Activated CD4-positive, alpha-beta memory T cell treated with anti-CD3 and anti-CD28 coated beads, Interleukin-2, amount 10 ng/mL, durations not matched to agents 7 days and 5 days (primary cell): ENCODE results near the gene SCAPER. TPM values are rescaled to one million over a fixed set of nuclear protein-coding genes. Genes with fewer than 3 reads are reported as not detected.

Experiments used
- CTCF ChIA-PET: fragments of 350-600 bp; sonication (Branson Sonifier 250); formaldehyde crosslinking; loops from one replicate; lab custom pipeline; 2021; ENCODE audit warnings: antibody characterized with exemption, inconsistent platforms; lab: Charles Lee
- POLR2A ChIA-PET: fragments of 350-600 bp; sonication (Branson Sonifier 250); formaldehyde crosslinking; loops from one replicate; lab custom pipeline; 2021; ENCODE audit warnings: antibody characterized with exemption; lab: Charles Lee
- DNase-seq: peaks from one replicate; pipeline ENCODE4 v3.0.0-alpha.2; 2020
- H3K27ac Mint-ChIP-seq: one replicate; pipeline ENCODE4 v1.8.0; 2021; ENCODE audit warnings: mild to moderate bottlenecking, mixed read lengths
- H3K27me3 Mint-ChIP-seq: one replicate; pipeline ENCODE4 v1.8.0; 2021; ENCODE audit warnings: mixed read lengths
- H3K36me3 Mint-ChIP-seq: one replicate; pipeline ENCODE4 v1.8.0; 2021; ENCODE audit warnings: low read depth, mixed read lengths
- H3K4me1 Mint-ChIP-seq: one replicate; pipeline ENCODE4 v1.8.0; 2021; ENCODE audit warnings: mixed read lengths
- H3K4me3 Mint-ChIP-seq: one replicate; pipeline ENCODE4 v1.8.0; 2021; ENCODE audit warnings: mild to moderate bottlenecking, mixed read lengths
- H3K9me3 Mint-ChIP-seq: one replicate; pipeline ENCODE4 v1.8.0; 2021; ENCODE audit warnings: mixed read lengths
- total RNA-seq, 2 experiments: library from RNA; stranded (reverse); gene quantifications; one replicate each; pipeline ENCODE4 v1.2.3, GENCODE V29; 2021

The SCAPER gene
- total RNA-seq, 2 experiments from 2014 or later: 19.2 to 21.9 TPM

- no peaks in the 10 kb centered on the region for H3K27me3 Mint-ChIP-seq
- no peak for DNase-seq
- POLR2A ChIA-PET: no interaction called here
- H3K4me3 Mint-ChIP-seq: no peak overlapping the region
- peaks cover 4% of the 10 kb centered on the region for H3K36me3 Mint-ChIP-seq
- H3K9me3 Mint-ChIP-seq: no peaks in the 10 kb centered on the region
- peaks cover 6% of the 10 kb centered on the region for H3K4me1 Mint-ChIP-seq
- H3K27ac Mint-ChIP-seq: no peak overlapping the region
- CTCF ChIA-PET: no interaction called here
Measured at GRCh38 chr15:76667943-76668715, 237.0 kb downstream of the SCAPER start.

GRCh38 chr15:76664895-76665294 lies 240.2 kb downstream of the SCAPER start:
- ChIA-PET CTCF (no interaction called here), POLR2A (no interaction called here)
- Mint-ChIP-seq H3K36me3 (peaks cover 18% of the 10 kb centered on the region), H3K4me1 (peaks cover 6% of the 10 kb centered on the region), H3K4me3 (no peak overlapping the region), H3K9me3 (peaks cover 2% of the 10 kb centered on the region), H3K27me3 (no peaks in the 10 kb centered on the region), H3K27ac (no peak overlapping the region)
- DNase-seq: no peak

- Mint-ChIP-seq H3K4me1 (peaks cover 6% of the 10 kb centered on the region), H3K27me3 (no peaks in the 10 kb centered on the region), H3K4me3 (no peak overlapping the region), H3K9me3 (peaks cover 6% of the 10 kb centered on the region), H3K27ac (no peak overlapping the region), H3K36me3 (peaks cover 23% of the 10 kb centered on the region)
- ChIA-PET POLR2A (no interaction called here), CTCF (no interaction called here)
- DNase-seq: no peak
Measured at GRCh38 chr15:76664411-76664810, 240.7 kb downstream of the SCAPER start.

- no peaks in the 10 kb centered on the region for H3K27me3 Mint-ChIP-seq
- no peak overlapping the region for H3K27ac Mint-ChIP-seq
- H3K36me3 Mint-ChIP-seq: peaks cover 24% of the 10 kb centered on the region
- CTCF ChIA-PET: no interaction called here
- H3K4me3 Mint-ChIP-seq: no peak overlapping the region
- H3K4me1 Mint-ChIP-seq: peaks cover 6% of the 10 kb centered on the region
- peaks cover 8% of the 10 kb centered on the region for H3K9me3 Mint-ChIP-seq
- DNase-seq: no peak
- POLR2A ChIA-PET: interaction anchor here (0.6 kb wide), 1 partner anchor 1649 kb away, joined by 3 read pairs; no protein-coding TSS in a partner anchor
Measured at GRCh38 chr15:76663529-76663928, 241.6 kb downstream of the SCAPER start.

GRCh38 chr15:76648732-76649444 lies 256.3 kb downstream of the SCAPER start:
- Mint-ChIP-seq H3K27ac (no peak overlapping the region), H3K4me1 (peaks cover 10% of the 10 kb centered on the region), H3K27me3 (no peaks in the 10 kb centered on the region), H3K36me3 (peaks cover 28% of the 10 kb centered on the region), H3K4me3 (no peak overlapping the region), H3K9me3 (peaks cover 14% of the 10 kb centered on the region)
- DNase-seq: no peak
- ChIA-PET CTCF (interaction anchor here (0.5 kb wide), 1 partner anchor 374 kb away, joined by 3 read pairs; no protein-coding TSS in a partner anchor), POLR2A (no interaction called here)

GRCh38 chr15:76647612-76648011 lies 257.5 kb downstream of the SCAPER start:
- DNase-seq: no peak
- Mint-ChIP-seq H3K36me3 (peaks cover 15% of the 10 kb centered on the region), H3K4me1 (no peaks in the 10 kb centered on the region), H3K9me3 (peaks cover 2% of the 10 kb centered on the region), H3K27ac (no peak overlapping the region), H3K27me3 (no peaks in the 10 kb centered on the region), H3K4me3 (no peak overlapping the region)
- ChIA-PET CTCF (no interaction called here), POLR2A (no interaction called here)

- H3K4me3 Mint-ChIP-seq: no peak overlapping the region
- DNase-seq: no peak
- CTCF ChIA-PET: interaction anchor here (0.9 to 1.4 kb wide), 2 partner anchors 227 to 448 kb away, joined by 3 read pairs; no protein-coding TSS in a partner anchor
- H3K9me3 Mint-ChIP-seq: no peaks in the 10 kb centered on the region
- POLR2A ChIA-PET: no interaction called here
- peaks cover 4% of the 10 kb centered on the region for H3K36me3 Mint-ChIP-seq
- no peak overlapping the region for H3K27ac Mint-ChIP-seq
- H3K4me1 Mint-ChIP-seq: no peaks in the 10 kb centered on the region
- no peaks in the 10 kb centered on the region for H3K27me3 Mint-ChIP-seq
Measured at GRCh38 chr15:76644646-76645045, 260.5 kb downstream of the SCAPER start.

- ChIA-PET POLR2A (no interaction called here), CTCF (no interaction called here)
- no peak overlapping the region for H3K4me3 Mint-ChIP-seq
- H3K27me3 Mint-ChIP-seq: no peaks in the 10 kb centered on the region
- no peaks in the 10 kb centered on the region for H3K36me3 Mint-ChIP-seq
- H3K9me3 Mint-ChIP-seq: peaks cover 1% of the 10 kb centered on the region
- H3K4me1 Mint-ChIP-seq: no peaks in the 10 kb centered on the region
- DNase-seq: no peak
- H3K27ac Mint-ChIP-seq: no peak overlapping the region
Measured at GRCh38 chr15:76642671-76643070, 262.5 kb downstream of the SCAPER start.

- H3K9me3 Mint-ChIP-seq: peaks cover 14% of the 10 kb centered on the region
- no peak overlapping the region for H3K27ac Mint-ChIP-seq
Measured at GRCh38 chr15:76637166-76637565, 268.0 kb downstream of the SCAPER start.

GRCh38 chr15:76636059-76636458 lies 269.1 kb downstream of the SCAPER start:
- Mint-ChIP-seq H3K4me1 (no peaks in the 10 kb centered on the region), H3K4me3 (no peak overlapping the region), H3K27ac (no peak overlapping the region), H3K9me3 (peaks cover 14% of the 10 kb centered on the region), H3K36me3 (peaks cover 8% of the 10 kb centered on the region), H3K27me3 (no peaks in the 10 kb centered on the region)
- DNase-seq: no peak
- ChIA-PET POLR2A (no interaction called here), CTCF (no interaction called here)

More at GRCh38 chr15:76637166-76637565, 268.0 kb downstream of the SCAPER start:
- ChIA-PET CTCF (no interaction called here), POLR2A (no interaction called here)
- DNase-seq: no peak
- Mint-ChIP-seq H3K36me3 (peaks cover 8% of the 10 kb centered on the region), H3K4me3 (no peak overlapping the region), H3K27me3 (no peaks in the 10 kb centered on the region), H3K4me1 (no peaks in the 10 kb centered on the region)

GRCh38 chr15:76626611-76627010 lies 278.5 kb downstream of the SCAPER start:
- Mint-ChIP-seq H3K36me3 (no peaks in the 10 kb centered on the region), H3K4me1 (no peaks in the 10 kb centered on the region), H3K27me3 (no peaks in the 10 kb centered on the region), H3K9me3 (no peaks in the 10 kb centered on the region), H3K27ac (no peak overlapping the region), H3K4me3 (no peak overlapping the region)
- CTCF ChIA-PET: no interaction called here
- DNase-seq: no peak
- POLR2A ChIA-PET: no interaction called here

- no peaks in the 10 kb centered on the region for H3K9me3 Mint-ChIP-seq
- POLR2A ChIA-PET: no interaction called here
Measured at GRCh38 chr15:76625267-76625666, 279.9 kb downstream of the SCAPER start.

GRCh38 chr15:76614725-76615124 lies 290.4 kb downstream of the SCAPER start:
- H3K27me3 Mint-ChIP-seq: no peaks in the 10 kb centered on the region
- H3K36me3 Mint-ChIP-seq: peaks cover 18% of the 10 kb centered on the region
- H3K4me1 Mint-ChIP-seq: peaks cover 10% of the 10 kb centered on the region
- DNase-seq: no peak
- ChIA-PET CTCF (no interaction called here), POLR2A (no interaction called here)
- no peak overlapping the region for H3K4me3 Mint-ChIP-seq
- H3K27ac Mint-ChIP-seq: no peak overlapping the region
- H3K9me3 Mint-ChIP-seq: peaks cover 13% of the 10 kb centered on the region

More at GRCh38 chr15:76625267-76625666, 279.9 kb downstream of the SCAPER start:
- CTCF ChIA-PET: interaction anchor here (0.6 kb wide), 1 partner anchor 468 kb away, joined by 3 read pairs; no protein-coding TSS in a partner anchor
- Mint-ChIP-seq H3K4me1 (no peaks in the 10 kb centered on the region), H3K36me3 (no peaks in the 10 kb centered on the region), H3K27me3 (no peaks in the 10 kb centered on the region), H3K27ac (no peak overlapping the region), H3K4me3 (no peak overlapping the region)
- no peak for DNase-seq
